DMS153 treated with DMSO at 0.1 percent for 48 hours (cell line): Measurements from ENCODE around the gene OR4D10.
A peak's percentile ranks its signal among the peaks of the same experiment; 100 is the strongest.
"Not testable (repeated sequence)": the region's sequence is repeated elsewhere in the genome, so short reads cannot be mapped to it uniquely, and the experiment has no call there.

Experiments
- DNase-seq: peaks from one replicate; lab custom pipeline; 2025; ENCODE audit not compliant: unreplicated experiment; lab: John Stamatoyannopoulos, UW

Gene OR4D10

DNA sequence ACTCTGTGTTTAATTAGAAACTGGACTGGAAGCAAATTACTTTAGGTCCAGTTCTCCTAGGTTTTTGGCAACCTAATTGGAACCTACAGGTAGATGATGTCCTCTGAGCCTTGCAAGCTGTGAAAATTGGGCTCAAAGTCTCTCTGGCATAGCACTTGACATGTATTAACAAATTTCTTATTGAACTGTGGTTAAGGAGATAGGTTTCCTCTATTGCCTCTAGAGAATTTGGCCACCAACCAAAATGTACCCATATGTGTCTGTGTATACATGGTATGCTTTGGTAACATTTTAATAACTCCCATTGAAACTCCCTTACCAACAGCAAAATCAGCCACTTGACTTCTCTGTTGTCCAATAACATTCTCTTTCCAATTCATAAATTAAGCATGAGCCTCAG is at the start of gene OR4D10:
Gene OR4D10 (plus strand): TSS at position 301 of the 400 bp plus-strand sequence. CDS start 4,115 bp downstream, outside the sequence.
- no peak for DNase-seq

- no peak for DNase-seq
These were observed 49.3 kb upstream of the OR4D10 start for GRCh38 chr11:59423835-59424234.

DNA sequence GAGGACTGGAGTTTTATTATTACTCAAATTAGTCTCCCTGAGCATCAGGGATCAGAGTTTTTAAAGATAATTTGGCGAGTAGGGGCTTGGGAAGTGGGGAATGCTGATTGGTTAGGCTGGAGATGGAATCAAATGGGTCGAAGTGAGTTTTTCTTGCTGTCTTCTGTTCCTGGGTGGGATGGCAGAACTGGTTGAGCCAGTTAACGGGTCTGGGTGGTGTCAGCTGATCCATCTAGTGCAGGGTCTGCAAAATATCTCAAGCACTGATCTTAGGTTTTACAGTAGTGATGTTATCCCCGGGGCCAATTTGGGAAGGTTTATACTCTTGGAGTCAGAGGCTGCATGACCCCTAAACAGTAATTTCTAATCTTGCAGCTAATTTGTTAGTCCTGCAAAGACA is 48.0 kb upstream of the OR4D10 start:
- DNase-seq: no peak

- peak; percentile 55 for DNase-seq
These were observed 46.6 kb upstream of the OR4D10 start, which contains the start of gene OR5A2 for GRCh38 chr11:59426361-59427067. Gene OR5A2 (minus strand): TSS chr11:59426413. CDS start chr11:59422953, 3,460 bp downstream.

DNA sequence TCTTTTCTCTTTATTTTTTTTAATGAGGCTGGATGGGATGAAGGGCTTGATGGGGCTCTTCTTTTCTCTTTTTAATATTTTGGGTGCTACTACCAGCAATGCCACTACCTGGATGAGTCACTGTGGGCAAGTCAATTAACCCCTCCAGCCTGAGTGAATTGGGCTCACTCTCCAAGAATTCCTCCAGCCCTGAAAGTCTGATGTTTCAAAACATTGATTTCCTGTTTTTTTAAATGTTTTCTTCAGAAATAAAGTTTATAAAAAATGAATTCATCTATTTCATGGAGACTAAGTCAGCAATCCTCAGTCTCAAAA is 46.1 kb upstream of the OR4D10 start:
- DNase-seq: no peak

- peak; percentile 35 for DNase-seq
These were observed 43.1 kb upstream of the OR4D10 start for GRCh38 chr11:59429924-59430516.

- DNase-seq: no peak
These were observed 36.9 kb upstream of the OR4D10 start, which contains the start of gene OR5A1 for GRCh38 chr11:59436169-59436568. Gene OR5A1 (plus strand): TSS chr11:59436469. CDS start chr11:59443169, 6,700 bp downstream.

DNA sequence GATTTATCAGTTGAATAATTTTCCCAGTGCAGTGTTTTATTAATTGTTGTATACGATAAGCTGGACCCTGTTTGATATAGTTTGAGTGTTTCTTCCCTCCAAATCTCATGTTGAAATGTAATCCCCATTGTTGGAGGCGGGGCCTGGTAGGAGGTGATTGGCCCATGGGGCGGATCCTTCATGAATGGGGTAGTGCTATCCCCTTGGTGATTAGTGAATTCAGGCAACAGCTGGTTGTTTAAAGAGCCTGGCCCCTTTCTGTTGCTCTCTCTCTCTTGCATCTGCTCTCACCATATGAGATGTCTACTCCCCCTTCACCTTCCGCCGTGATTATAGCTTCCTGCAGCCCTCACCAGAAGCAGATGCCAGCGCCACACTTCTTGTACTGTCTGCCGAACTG is 35.3 kb upstream of the OR4D10 start:
- DNase-seq: no peak

GRCh38 chr11:59445624-59446023 is 27.5 kb upstream of the OR4D10 start:
- not testable (repeated sequence) for DNase-seq

- DNase-seq: no peak
These were observed 24.6 kb upstream of the OR4D10 start for GRCh38 chr11:59448484-59448883.

- DNase-seq: no peak
These were observed 16.5 kb upstream of the OR4D10 start, which contains the start of gene OR4D6 for GRCh38 chr11:59456661-59457060. Gene OR4D6 (plus strand): TSS chr11:59456961. CDS start chr11:59456961, 0 bp downstream.

DNA sequence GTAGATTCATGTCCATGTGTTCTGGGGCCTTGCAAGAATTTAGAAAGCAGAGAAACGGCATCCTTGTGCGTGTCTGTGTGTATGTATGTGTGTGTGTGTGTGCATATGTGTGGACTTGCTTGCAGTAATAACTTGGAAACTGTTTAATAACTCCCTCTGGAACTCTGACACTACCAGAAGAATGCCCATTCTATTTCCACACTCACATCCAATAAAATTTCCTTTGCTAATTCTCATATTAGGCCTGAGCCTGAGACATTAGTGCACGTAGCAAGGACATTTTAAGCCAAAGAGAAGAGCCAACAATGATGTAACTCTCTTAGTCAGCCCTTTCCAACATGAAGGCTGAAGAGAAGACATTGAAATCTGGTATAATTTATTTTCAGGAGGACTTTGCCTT is 13.2 kb upstream of the OR4D10 start:
- no peak for DNase-seq

DNA sequence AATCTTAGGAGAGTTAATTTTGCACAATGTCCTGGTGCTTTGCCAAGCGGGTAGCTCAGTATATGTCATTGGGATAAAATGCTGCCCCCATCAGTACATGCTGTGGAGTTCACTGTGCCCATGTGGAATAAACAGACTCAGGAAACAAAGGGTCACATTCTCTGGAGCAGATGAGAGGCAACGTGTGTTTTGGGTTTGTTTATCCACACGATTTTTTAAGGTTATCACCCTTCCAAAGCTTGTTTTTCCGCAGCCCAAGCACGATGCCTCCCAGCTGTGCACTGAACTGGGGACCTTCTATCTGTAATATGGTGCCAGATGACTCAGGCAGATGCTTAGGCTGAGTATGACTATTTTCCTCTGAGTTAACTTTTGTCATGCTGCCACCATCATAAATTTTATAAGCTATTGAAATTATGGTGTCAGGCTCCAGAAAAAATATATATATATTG is 9.9 kb upstream of the OR4D10 start:
- no peak for DNase-seq

DNA sequence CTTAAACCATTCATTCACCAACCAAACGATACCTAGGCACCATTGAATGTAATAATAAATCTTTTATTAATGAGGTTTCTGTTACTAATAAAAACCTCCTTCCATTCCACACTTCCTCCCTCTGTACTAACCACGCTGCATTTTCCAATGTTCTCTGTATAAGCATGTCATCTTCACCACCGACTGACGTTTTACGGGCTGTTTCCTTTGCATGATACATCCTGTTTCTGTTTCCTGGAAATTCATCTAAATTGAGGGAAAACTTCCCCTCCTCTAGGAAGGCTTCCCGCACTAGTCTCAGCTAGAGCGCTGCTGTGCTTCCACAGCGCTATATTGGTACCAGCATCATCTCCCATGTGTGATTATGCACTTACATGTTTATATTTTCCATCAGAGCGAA is 2.1 kb downstream of the OR4D10 start:
- no peak for DNase-seq

DNA sequence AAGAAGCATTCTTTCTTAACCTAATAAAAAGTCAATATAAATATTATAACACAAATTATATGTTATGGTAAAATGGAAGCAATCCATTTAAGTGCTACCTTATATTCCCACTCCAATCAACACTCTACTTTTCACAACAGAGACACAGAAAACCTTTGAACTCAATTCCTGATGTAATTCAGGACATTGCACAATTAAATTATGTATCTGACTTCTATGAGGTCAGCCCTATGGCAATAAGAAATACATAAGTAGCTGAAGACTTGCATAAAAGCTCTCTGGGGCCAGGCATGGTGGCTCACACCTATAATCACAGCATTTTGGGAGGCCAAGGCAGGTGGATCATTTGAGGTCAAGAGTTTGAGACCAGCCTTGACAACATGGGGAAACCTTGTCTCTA is 6.8 kb downstream of the OR4D10 start:
- no peak for DNase-seq

DNA sequence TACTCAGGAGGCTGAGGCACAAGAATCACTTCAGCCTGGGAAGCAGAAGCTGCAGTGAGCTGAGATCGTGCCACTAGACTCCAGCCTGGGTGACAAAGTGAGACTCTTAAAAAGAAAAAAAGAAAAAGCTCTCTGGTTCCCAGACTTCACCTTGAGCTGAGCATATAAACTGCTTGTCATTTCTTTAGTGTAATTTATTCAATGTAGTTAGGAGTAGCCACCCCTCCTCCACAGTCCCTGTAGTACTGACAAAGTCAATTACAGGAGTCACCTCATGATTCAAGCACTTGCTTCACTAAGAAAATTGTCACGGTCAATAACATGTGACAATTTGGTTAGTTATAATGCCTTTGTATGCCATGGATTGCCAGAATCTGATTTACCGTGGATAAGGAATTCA is 7.2 kb downstream of the OR4D10 start:
- DNase-seq: no peak

- no peak for DNase-seq
These were observed 28.8 kb downstream of the OR4D10 start for GRCh38 chr11:59501931-59502330.

- DNase-seq: no peak
These were observed 30.2 kb downstream of the OR4D10 start, which contains the start of gene OR4D11 for GRCh38 chr11:59503276-59503675. Gene OR4D11 (plus strand): TSS chr11:59503576. CDS start chr11:59503576, 0 bp downstream.

- peak; percentile 4 for DNase-seq
These were observed 38.0 kb downstream of the OR4D10 start, which contains the start of gene OR4D9 for GRCh38 chr11:59510941-59511589. Gene OR4D9 (plus strand): TSS chr11:59511539. CDS start chr11:59514913, 3,374 bp downstream.

DNA sequence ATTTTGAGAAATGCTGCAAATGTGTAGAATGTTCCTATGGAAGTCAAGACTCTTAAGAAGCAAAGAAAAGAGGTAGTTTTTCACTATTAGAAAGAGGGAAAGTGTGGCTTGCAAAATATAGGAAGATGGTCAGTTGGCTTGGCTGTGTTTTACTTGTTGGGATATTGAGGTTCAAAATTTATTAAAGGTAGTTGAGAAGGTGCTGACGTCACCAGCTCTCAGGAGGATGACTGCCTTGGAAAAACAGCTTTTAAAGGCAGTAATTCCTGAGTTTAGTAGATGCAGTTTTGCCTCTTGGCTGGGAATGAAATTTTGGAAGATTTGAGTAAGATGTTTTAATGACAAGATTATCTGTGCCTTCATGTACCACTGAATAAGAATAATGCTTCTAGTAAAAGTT is 38.6 kb downstream of the OR4D10 start:
- DNase-seq: no peak

DNA sequence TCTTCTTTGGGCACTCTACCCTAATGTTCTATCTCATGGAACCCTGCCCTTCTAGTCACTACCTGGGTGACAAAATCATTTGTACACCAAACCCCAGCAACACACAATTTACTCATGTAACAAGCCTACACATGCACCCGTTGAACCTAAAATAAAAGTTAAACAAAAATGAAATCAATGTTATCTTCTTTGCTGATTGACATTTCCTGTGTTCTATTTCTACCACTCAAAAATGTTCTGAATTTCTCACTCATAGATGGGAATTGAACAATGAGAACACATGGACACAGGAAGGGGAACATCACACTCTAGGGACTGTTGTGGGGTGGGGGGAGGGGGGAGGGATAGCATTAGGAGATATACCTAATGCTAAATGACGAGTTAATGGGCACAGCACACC is 47.0 kb downstream of the OR4D10 start:
- not testable (repeated sequence) for DNase-seq

DNA sequence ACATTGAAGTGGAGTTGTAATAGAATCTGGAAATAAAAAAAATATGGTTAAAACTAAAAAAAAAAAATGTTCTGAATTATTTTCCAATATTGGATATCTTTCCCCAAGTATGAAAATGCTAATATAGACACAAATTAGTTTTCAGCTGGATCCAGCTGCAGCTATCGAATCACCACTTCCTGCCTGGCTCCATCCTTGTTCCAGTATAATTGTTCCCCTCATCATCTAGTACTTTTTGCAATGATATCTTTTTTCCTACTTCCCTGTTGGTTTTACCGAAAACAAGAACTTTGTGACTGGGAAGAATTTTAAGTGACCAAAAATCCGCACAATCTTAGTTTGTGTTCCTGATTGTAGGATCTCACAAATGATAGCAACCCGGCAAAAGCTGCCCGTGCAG is 47.6 kb downstream of the OR4D10 start:
- no peak for DNase-seq
